Chondrocyte (in vitro differentiated cells): ENCODE data around the gene DPH5. TPM values are rescaled to one million over a fixed set of nuclear protein-coding genes. Genes with fewer than 3 reads are reported as not detected.

ENCODE experiments used
- DNase-seq: peaks from one replicate; pipeline ENCODE4 v3.0.0; 2021; ENCODE audit warnings: mixed read lengths, low spot score
- H3K27ac Mint-ChIP-seq: one replicate; pipeline ENCODE4 v1.8.0; 2021; ENCODE audit warnings: mild to moderate bottlenecking, moderate library complexity, mixed read lengths; ENCODE audit not compliant: unreplicated experiment
- H3K27me3 Mint-ChIP-seq: 2 replicates; pipeline ENCODE4 v1.8.0; 2021; ENCODE audit warnings: low read depth, mixed read lengths
- H3K36me3 Mint-ChIP-seq: 2 replicates; pipeline ENCODE4 v1.8.0; 2021; ENCODE audit warnings: low read depth, mixed read lengths
- H3K4me1 Mint-ChIP-seq: 2 replicates; pipeline ENCODE4 v1.8.0; 2021; ENCODE audit warnings: low read depth, mild to moderate bottlenecking, mixed read lengths
- H3K4me3 Mint-ChIP-seq: one replicate; pipeline ENCODE4 v1.8.0; 2021; ENCODE audit warnings: mild to moderate bottlenecking, moderate library complexity, mixed read lengths; ENCODE audit not compliant: unreplicated experiment
- H3K9me3 Mint-ChIP-seq: 2 replicates; pipeline ENCODE4 v1.8.0; 2021; ENCODE audit warnings: low read depth, mixed read lengths
- total RNA-seq: library from RNA; stranded (reverse); gene quantifications from 3 replicates; pipeline ENCODE4 v1.2.1, GENCODE V29; 2021
- TF ChIP-seq, protein P1 (sequence below): fragments of 200-600 bp; sonication (generic); IDR thresholded peaks from 2 replicates; pipeline ENCODE4 v1.5.0; 2021; ENCODE audit warnings: antibody characterized with exemption, mild to moderate bottlenecking, moderate library complexity

Gene DPH5
- total RNA-seq, 1 donor from 2014 or later = 30.5 TPM

DNA sequence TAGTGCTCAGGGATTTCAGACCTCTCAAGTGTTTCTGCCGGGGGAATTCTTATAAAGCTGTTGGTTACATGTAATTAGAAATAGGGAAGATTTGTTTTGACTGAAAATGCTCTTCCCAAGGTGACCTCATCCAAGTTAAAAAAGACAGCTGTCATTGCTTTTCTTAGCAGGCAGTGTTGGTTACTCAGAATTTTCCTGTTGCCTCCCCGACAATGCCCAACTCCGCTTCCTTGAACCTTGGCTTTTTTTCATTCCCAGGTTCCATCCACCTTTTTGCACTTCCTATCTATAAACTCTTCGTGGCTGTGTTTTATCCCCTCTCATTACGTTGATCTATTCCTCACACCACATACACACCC, 825 bp upstream of the DPH5 start:
- H3K4me3 Mint-ChIP-seq = peak overlapping the region; percentile 96
- no peaks in the 10 kb centered on the region for H3K27me3 Mint-ChIP-seq
- no peaks in the 10 kb centered on the region for H3K36me3 Mint-ChIP-seq
- H3K9me3 Mint-ChIP-seq = no peaks in the 10 kb centered on the region
- H3K27ac Mint-ChIP-seq = peak overlapping the region; percentile 94
- H3K4me1 Mint-ChIP-seq = peaks cover 27% of the 10 kb centered on the region
- no peak for DNase-seq
- TF ChIP-seq, protein P1, sequence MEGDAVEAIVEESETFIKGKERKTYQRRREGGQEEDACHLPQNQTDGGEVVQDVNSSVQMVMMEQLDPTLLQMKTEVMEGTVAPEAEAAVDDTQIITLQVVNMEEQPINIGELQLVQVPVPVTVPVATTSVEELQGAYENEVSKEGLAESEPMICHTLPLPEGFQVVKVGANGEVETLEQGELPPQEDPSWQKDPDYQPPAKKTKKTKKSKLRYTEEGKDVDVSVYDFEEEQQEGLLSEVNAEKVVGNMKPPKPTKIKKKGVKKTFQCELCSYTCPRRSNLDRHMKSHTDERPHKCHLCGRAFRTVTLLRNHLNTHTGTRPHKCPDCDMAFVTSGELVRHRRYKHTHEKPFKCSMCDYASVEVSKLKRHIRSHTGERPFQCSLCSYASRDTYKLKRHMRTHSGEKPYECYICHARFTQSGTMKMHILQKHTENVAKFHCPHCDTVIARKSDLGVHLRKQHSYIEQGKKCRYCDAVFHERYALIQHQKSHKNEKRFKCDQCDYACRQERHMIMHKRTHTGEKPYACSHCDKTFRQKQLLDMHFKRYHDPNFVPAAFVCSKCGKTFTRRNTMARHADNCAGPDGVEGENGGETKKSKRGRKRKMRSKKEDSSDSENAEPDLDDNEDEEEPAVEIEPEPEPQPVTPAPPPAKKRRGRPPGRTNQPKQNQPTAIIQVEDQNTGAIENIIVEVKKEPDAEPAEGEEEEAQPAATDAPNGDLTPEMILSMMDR = no peak

DNA sequence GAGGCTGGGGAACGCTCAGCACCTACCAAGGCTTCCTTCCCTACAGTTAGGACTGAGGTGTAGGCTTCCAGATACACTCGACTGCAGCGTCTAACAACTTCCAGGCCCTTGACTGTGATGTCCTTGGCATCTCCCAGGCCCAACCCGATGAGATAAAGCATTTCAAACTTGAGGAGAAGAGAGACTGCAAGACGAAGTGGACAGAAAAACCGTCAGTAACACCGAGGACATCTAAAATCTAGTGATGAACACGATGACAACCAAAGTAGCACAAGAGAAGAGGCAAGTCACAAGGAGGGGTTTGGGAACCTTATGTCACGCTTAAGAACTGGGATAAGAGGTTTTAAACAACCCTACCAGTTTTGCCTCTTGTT, 314 bp downstream of the DPH5 start:
- Mint-ChIP-seq H3K4me1 (peaks cover 27% of the 10 kb centered on the region), H3K36me3 (peaks cover 2% of the 10 kb centered on the region), H3K4me3 (peak overlapping the region; percentile 96), H3K9me3 (no peaks in the 10 kb centered on the region), H3K27me3 (no peaks in the 10 kb centered on the region), H3K27ac (peak overlapping the region; percentile 94)
- DNase-seq = no peak
- TF ChIP-seq, protein P1 = no peak

DNA sequence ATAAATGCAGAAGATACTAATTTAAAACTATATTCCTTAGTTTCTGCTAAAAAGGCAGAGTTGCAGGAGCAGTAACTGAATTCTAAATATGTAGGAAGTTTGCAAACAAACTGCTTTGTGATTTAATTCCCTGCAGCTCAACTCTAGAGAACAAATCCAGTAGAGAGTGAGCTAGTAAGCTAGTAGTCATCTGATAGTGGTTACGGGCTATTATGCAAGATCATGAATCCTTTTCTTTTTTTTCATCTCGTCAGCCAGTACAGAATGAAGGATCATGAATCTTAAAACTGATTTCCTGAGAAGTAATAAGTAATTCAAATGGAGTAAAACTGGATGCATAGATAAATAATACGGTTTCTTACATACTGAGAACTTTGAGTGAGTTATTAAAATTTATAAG, 3.3 kb downstream of the DPH5 start:
- TF ChIP-seq, protein P1 = no peak
- Mint-ChIP-seq H3K36me3 (peaks cover 6% of the 10 kb centered on the region), H3K27me3 (no peaks in the 10 kb centered on the region), H3K9me3 (no peaks in the 10 kb centered on the region), H3K27ac (no peak overlapping the region), H3K4me3 (no peak overlapping the region), H3K4me1 (peaks cover 19% of the 10 kb centered on the region)
- DNase-seq = no peak

DNA sequence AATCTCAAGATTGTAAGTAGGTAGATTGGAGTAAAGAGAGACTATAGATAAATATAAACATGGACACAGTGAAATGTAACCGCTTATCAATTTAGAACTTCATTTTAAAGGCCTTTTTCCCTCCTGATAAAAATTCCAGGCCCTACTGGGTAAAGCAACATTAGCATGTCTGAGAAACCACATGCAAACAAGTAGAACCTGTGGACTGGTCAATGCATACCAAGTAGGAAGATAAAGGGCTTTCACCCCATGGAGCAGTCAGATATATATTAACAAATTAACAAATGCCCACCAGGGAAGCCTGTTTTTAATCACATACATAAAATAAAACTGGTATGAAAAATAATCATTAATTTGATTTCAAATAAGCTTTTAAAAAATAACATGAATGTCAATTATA, 8.1 kb downstream of the DPH5 start:
- H3K4me1 Mint-ChIP-seq = no peaks in the 10 kb centered on the region
- no peaks in the 10 kb centered on the region for H3K9me3 Mint-ChIP-seq
- H3K4me3 Mint-ChIP-seq = no peak overlapping the region
- no peaks in the 10 kb centered on the region for H3K27me3 Mint-ChIP-seq
- H3K36me3 Mint-ChIP-seq = peaks cover 13% of the 10 kb centered on the region
- TF ChIP-seq, protein P1 = no peak
- no peak for DNase-seq
- H3K27ac Mint-ChIP-seq = no peak overlapping the region

DNA sequence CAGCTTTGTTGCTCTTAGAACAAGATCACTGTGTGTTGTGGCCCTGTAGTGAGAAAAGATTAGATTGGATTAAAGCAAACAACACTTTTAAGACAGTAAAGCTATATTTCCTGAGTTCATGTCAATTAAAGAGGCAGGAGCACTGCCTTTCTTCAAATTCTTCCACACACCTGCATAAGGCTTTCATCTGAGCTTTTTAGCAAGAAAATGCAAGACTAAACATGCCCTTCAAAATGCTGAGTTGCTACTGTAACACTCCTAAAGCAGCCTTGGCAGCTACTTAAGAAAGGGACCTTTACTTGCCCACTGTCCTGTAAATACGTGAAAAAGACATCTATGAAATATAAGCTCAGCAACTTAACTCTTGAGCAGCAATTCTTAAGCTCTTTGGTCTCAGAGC, 11.8 kb downstream of the DPH5 start:
- H3K27ac Mint-ChIP-seq = no peak overlapping the region
- no peaks in the 10 kb centered on the region for H3K27me3 Mint-ChIP-seq
- TF ChIP-seq, protein P1 = no peak
- DNase-seq = no peak
- no peaks in the 10 kb centered on the region for H3K4me1 Mint-ChIP-seq
- no peaks in the 10 kb centered on the region for H3K9me3 Mint-ChIP-seq
- H3K4me3 Mint-ChIP-seq = no peak overlapping the region
- H3K36me3 Mint-ChIP-seq = peaks cover 14% of the 10 kb centered on the region
